HEK293T (cell line): ENCODE data around the gene TLE2.

Experiments
- BHLHE40 ChIP-seq: fragments of 450-650 bp; IDR thresholded peaks from 2 replicates; pipeline ENCODE4 v1.6.1; 2016; ENCODE audit warnings: mild to moderate bottlenecking, moderate library complexity, borderline replicate concordance
- FOXA1 ChIP-seq: fragments of 450-650 bp; IDR thresholded peaks from 2 replicates; pipeline ENCODE4 v1.6.1; 2016; ENCODE audit warnings: mild to moderate bottlenecking
- NFRKB ChIP-seq: fragments of 450-650 bp; IDR thresholded peaks from 2 replicates; pipeline ENCODE4 v1.6.1; 2016; ENCODE audit warnings: mild to moderate bottlenecking, moderate library complexity
- PKNOX1 ChIP-seq: fragments of 450-650 bp; IDR thresholded peaks from 2 replicates; pipeline ENCODE4 v1.6.1; 2016
- SP1 ChIP-seq: fragments of 450-650 bp; IDR thresholded peaks from 2 replicates; pipeline ENCODE4 v1.6.1; 2017

- TF ChIP-seq BHLHE40 (no peak), FOXA1 (no peak), PKNOX1 (no peak), SP1 (no peak), NFRKB (no peak)
Observed at GRCh38 chr19:3004522-3004921, 24.6 kb downstream of the TLE2 start.
